HG03354 (cell line): ENCODE data around the gene ZG16B.

Experiments used
- ATAC-seq: cut with Tn5 transposase; IDR thresholded peaks from one replicate; pipeline ENCODE4 v1.9.1; 2021; ENCODE audit warnings: mild to moderate bottlenecking; ENCODE audit not compliant: unreplicated experiment, poor library complexity, severe bottlenecking

The ZG16B gene

DNA sequence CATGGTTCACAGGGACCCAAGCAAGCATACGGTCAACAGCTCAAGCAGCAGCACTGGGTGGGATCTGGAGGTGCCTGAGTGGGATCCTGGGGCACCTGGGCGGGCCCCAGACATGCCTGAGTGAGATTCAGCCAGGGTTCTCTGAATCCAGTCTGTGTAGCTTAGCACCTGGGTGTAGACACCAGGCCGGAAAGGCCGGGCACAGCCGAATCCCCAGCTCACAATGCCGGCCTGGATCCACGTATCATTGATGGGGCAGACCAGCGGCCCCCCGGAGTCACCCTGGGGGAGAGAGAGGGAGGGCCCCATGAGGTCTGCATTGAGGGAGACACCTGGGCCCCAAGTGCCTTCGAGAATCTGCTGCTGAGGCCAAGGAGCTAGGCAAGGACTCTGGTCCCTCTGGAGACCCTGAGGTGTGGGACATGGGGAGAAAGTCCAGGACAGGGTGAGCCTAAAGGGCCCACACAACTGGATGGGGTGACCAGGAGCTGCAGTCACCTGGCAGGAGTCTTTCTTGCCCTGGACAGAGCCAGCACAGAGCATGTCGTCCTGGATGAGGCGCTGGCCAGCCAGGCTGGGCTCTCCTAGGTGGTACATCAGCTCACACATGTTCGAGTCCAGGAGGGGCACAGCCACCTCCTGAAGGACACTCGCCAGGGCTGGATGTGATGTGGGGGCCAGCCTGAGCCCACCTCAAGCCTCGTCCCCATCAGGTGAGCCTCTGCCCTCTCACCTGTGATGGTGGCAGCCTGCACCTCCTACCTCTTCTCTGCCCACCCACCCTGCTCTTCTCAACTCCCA, 9.7 kb downstream of the ZG16B start:
- ATAC-seq = no peak

GRCh38 chr16:2840914-2841313, 10.8 kb downstream of the ZG16B start:
- no peak for ATAC-seq

DNA sequence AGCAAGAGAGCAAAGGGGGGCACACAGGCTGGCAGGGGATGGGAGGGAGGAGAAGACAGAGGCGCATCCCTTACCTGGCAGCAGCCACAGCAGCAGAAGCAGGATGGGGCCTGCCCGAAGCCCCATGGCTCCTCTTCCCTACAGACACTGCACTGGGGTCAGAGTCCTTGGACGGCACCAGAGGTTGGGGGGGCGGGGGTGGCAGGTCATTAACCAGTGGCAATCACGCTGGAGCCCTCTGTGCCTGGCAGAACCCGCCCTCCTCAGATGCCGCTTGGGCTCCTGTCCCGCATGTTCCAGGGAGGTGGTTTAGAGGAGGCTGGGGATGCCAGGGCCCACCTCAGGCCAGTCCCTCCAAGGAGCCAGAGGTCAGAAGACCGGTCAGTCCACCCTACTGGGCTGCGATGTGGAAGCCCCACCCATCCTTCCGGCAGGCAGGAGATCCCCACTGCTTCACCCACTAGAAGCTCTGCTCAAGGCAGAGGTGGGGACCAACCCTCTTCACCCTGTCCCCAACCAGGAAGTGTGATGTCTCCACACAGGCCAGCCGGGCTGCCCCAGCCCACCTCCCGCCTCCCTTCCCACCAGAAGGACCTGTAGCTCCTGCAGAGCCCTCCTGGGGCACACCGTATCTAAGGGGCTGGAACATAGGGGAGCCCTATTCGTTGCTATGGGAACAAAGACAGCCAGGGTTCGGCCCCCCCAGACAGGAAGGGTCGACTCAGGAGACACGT, 11.7 kb downstream of the ZG16B start:
- ATAC-seq = no peak

DNA sequence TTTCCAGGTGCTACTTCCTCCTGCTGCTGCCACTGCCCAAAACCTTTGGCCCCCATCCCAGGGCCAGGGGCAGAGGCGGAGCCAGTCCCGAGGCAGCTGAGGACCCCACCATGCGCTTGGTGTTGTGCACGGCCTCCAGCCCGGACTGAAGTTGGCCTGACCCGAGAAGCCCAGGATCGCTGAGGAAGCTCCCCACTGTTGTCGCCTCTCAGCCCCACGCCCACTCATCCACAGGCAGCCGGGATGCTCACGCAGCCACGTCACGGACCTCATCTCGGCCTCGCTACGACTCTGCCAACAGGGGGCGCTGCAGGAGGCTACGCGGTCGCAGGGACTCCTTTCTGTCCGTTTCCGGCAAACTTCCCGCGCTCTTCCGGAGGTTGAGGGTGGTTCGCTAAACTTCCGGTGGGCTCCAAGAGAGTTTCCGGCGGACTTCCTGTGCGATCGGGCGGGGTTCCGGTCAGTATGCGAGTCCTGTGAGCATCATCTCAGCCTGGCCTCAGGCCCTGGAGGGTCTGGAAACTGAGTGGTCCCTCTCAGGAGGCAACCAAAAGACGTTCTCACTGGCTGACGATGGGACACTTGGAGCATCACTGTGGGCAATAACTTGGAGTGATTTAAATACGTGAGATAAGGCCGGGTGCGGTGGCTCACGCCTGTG, 12.4 kb downstream of the ZG16B start:
- ATAC-seq = no peak

DNA sequence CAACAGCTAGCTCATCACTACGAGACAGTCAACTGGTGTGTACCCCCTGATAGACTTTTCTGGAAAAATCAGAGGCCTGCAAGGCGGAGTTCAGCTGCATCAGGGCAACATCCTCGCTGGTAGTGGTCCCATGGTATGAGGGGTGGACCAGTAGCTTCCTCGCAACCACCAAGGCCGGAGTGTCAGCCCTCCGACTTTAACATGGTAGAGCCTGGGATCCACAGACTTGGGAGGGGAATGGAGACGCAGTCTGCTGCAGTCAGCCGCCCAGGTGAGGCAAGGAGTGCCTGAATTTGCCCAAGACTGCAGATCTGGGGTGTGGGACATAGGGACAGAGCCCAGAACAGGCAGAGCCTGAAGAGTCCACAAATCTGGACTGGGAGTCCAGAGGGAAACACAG, 13.4 kb downstream of the ZG16B start:
- no peak for ATAC-seq

DNA sequence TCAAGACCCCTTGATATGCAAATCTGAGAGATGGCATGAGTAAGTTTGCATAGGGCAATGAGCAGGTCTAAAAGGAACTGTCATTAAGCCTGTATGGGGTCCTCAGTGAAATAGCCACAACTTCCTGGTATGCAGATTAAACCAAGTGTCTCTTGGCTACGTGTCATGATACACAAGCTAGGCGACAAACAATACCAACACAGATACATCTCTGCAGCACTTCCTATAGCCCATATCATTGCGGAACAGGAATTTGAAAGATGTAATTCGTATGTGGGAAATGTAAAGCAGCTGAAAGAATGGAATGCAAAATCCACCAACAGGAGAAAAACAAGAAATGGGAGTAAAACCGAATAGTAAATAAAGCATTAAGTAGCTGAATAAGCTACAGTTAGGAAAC, 15.0 kb downstream of the ZG16B start:
- no peak for ATAC-seq

DNA sequence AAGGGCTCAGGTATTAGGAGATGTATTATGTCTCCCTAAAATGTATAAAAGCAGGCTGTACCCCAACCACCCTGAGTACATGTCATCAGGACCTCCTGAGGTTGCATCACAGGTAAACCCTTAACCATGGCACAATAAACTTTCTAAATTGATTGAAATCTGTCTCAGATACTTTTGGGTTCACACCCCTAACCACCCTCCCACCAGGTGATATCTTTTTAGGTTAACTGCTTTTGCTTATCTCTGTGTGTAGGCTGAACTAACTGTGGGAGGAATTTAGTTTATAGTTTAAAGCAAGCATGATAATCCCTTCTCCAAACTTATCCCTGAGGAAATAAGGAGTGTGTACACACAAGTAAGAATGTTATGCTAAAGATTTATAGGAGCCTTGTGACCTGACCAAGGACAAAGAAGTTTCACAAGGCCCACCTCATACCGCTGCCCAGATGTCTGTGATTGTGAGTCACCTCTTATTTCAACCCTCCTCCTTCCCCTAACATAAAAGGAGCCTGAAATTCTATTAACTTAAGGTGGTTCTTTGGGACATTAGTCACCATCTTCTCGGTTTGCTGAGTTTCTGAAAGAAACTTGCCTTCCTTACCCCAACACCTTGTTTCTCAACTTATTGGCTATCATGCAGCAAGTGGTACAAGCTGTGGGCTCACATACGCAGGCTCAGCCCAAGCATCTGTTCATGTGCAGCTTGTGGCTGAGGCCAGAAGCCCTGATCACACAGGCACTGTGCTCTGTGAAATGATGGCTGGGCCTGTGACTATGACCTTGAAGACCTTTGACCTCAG, 16.6 kb downstream of the ZG16B start:
- ATAC-seq = no peak

GRCh38 chr16:2848933-2849725, 19.0 kb downstream of the ZG16B start:
- ATAC-seq = no peak

DNA sequence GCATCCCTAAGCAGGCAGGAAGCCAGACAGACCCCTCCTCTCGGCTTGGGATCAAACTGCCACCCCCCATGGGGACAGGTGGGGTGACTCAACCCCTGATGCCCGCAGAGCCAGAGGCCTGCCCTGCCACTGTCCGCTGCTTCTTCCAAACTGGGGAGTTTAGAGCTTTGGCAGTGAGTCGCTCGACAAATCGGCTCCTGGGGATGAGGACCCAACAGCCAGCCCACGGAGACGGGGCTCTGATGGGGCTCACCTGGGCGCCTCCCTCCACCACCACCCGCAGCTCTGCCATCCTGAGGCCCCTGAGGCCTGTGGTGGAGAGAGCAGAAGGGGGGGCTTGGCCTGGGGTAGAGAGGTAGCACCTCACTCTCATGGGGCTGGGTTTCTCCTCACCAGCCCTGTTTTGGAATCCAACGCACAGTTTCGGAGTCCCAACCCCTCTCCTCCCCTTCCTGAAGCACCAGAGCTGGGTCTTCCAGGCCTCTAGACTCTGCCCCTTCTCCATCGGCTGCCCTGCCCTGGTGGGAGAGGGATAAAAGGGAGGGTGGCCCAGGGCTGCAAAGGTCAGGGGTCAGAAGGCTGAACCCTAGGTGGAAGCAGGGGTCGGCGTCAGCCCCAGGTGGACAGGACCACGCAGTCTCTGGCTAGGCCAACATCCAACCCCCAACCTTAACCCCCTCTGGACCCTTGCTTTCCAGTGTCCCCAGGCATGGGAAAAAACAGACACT, 22.1 kb downstream of the ZG16B start:
- ATAC-seq = no peak

DNA sequence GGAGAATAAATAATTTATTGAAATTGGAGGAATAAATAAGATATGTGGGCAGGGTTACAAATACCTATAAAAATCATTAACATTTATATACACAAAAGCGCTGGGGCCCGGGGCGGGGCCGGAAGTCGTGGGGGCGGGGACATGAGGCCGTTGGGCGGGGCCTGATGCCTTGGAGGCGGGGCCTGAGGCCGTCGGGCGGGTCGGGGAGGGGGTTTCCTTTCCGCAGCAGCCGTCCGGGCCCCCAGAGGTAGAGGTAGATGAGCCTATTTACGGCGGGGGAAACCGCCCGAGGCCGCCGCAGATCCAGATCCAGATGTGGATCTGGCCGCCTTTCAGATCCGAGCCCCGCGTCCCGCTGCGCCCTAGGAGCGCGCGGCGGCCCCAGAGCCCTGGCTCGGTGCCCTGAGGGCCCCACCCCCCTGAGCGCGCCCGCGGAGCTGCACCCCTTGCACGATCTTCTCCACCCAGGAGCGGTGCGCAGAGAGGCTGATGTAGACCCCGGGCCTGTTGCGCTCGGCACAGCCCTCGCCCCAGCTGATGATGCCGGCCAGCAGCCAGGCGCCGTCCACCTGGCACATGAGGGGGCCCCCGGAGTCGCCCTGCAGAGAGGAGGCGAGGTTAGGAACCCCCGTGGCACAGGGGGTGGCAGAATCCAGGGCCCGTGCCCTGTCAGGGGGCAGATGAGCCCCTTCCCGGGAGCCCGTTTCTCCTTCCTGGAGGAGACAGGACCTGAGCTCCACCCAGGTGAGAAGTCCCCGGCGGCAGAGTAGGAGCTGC, 22.8 kb downstream of the ZG16B start:
- no peak for ATAC-seq

- no peak for ATAC-seq
These were observed 23.5 kb downstream of the ZG16B start for GRCh38 chr16:2853531-2854073.

- no peak for ATAC-seq
These were observed 24.7 kb downstream of the ZG16B start for GRCh38 chr16:2854700-2855309.

GRCh38 chr16:2855536-2855935, 25.4 kb downstream of the ZG16B start:
- ATAC-seq = no peak

- ATAC-seq = no peak
These were observed 26.1 kb downstream of the ZG16B start for GRCh38 chr16:2856061-2856670.

DNA sequence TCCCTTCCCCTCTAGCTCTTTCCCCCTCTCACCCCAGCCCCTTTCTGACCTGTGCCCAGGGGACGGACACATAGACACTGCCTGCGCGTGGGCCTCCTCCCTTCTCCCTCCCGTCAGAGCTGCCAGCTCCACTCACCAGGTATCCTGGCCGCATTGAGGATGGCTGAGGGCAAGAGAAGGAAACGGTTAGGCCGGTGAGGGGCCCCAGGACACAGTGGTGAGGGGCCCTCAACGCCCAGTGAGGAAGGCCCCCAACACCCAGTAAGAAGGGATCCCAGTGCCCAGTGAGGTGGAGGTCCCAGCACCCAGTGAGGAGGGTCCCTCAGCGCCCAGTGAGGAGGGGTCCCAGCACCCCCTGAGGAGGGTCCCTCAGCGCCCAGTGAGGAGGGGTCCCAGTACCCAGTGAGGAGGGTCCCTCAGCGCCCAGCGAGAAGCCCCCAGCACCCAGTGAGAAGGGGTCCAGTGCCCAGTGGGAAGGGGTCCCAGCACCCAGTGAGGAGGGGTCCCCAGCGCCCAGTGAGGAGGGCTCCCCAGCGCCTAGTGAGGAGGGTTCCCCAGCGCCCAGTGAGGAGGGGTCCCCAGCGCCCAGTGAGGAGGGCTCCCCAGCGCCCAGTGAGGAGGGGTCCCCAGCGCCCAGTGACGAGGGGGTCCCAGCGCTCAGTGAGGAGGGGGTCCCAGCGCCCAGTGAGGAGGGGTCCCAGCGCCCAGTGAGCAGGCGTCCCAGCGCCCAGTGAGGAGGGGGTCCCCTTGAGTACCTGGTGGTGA, 26.8 kb downstream of the ZG16B start:
- ATAC-seq = no peak
